Kidney (tissue), 14 donors: Measurements from ENCODE around the gene CDH13. TPM values are rescaled to one million over a fixed set of nuclear protein-coding genes. Genes with fewer than 3 reads are reported as not detected.

Source experiments
- DNase-seq, 5 donors: peaks; one replicate each; pipeline ENCODE4 v3.0.0-alpha.2; 2013 to 2020
- FAIRE-seq: peaks from 2 replicates; lab custom pipeline; 2012; peaks lifted over from hg19 to GRCh38; lab: Jason Lieb, UNC
- H3K27ac ChIP-seq, 2 donors: one replicate each; pipeline ENCODE4 v1.7.0; 2013; ENCODE audit warnings: low read depth in 2 of 2, low read length in 2 of 2, inconsistent platforms in 1 of 2
- H3K27me3 ChIP-seq: one replicate; pipeline ENCODE4 v1.7.1; 2013; ENCODE audit warnings: low read length, inconsistent platforms; ENCODE audit not compliant: control insufficient read depth, insufficient read depth
- H3K36me3 ChIP-seq, 3 donors: one replicate each; pipeline versions ENCODE4 v1.7.0 to v1.7.1; 2013; ENCODE audit warnings: low read length in 3 of 3, control low read depth in 1 of 3, inconsistent platforms in 1 of 3; ENCODE audit not compliant: insufficient read depth in 3 of 3, control insufficient read depth in 2 of 3
- H3K4me1 ChIP-seq, 3 donors: one replicate each; pipeline versions ENCODE4 v1.7.0 to v1.7.1; 2013; ENCODE audit warnings: low read length in 3 of 3, inconsistent platforms in 1 of 3, low read depth in 1 of 3; ENCODE audit not compliant: control insufficient read depth in 2 of 3, insufficient read depth in 2 of 3
- H3K4me3 ChIP-seq, 3 donors: one replicate each; pipeline versions ENCODE4 v1.7.0 to v1.8.1; 2013; ENCODE audit warnings: low read length in 3 of 3, control low read depth in 1 of 3, inconsistent platforms in 1 of 3
- H3K9ac ChIP-seq, 3 donors: one replicate each; pipeline versions ENCODE4 v1.7.0 to v1.7.1; 2013; ENCODE audit warnings: low read length in 3 of 3, control low read depth in 1 of 3, inconsistent platforms in 1 of 3
- H3K9me3 ChIP-seq, 3 donors: one replicate each; pipeline versions ENCODE4 v1.7.0 to v1.7.1; 2013; ENCODE audit warnings: low read length in 3 of 3, control low read depth in 1 of 3, inconsistent platforms in 1 of 3; ENCODE audit not compliant: control insufficient read depth in 2 of 3, insufficient read depth in 1 of 3
- intact Hi-C: fragments of 100-400 bp; cut with DNase I; formaldehyde crosslinking; loops from one replicate; pipeline ENCODE4 v1.11.1; 2022
- polyA plus RNA-seq: library from polyadenylated mRNA; stranded (reverse); fragments of 350-450 nt; fragmentation: Illumina TruSeq; extraction: RNeasy Lipid Tissue Mini Kit (QIAGEN cat#74804); gene quantifications from one replicate; pipeline ENCODE4 v1.2.3, GENCODE V29; 2014; ENCODE audit warnings: low read depth, low replicate concordance; ENCODE audit not compliant: insufficient read depth
- total RNA-seq: library from RNA; stranded (reverse); fragmentation: NEBNext Ultra II Directional; extraction: Animal tissue kit (Norgen Biotek cat#: 25700); gene quantifications from one replicate; pipeline ENCODE4 v1.2.1, GENCODE V29; 2021
- TF ChIP-seq, protein P1 (sequence below): IDR thresholded peaks from 3 replicates; pipeline ENCODE4 v1.5.1; 2012; ENCODE audit warnings: mild to moderate bottlenecking, moderate library complexity, borderline replicate concordance; ENCODE audit not compliant: insufficient read depth; ENCODE audit errors: extremely low read depth
- donor health status: control.
- donor health status: control.
- donor health status: control.
- donor health status: control.
- donor health status: control.
- donor health status: DM: yes; HTN: yes; CAD: no.
- donor health status: Normal renal cell carcinoma (clear cell type).

The CDH13 gene
- total and polyA plus RNA-seq, 2 donors from 2014 or later = 4.8 to 13.8 TPM

DNA sequence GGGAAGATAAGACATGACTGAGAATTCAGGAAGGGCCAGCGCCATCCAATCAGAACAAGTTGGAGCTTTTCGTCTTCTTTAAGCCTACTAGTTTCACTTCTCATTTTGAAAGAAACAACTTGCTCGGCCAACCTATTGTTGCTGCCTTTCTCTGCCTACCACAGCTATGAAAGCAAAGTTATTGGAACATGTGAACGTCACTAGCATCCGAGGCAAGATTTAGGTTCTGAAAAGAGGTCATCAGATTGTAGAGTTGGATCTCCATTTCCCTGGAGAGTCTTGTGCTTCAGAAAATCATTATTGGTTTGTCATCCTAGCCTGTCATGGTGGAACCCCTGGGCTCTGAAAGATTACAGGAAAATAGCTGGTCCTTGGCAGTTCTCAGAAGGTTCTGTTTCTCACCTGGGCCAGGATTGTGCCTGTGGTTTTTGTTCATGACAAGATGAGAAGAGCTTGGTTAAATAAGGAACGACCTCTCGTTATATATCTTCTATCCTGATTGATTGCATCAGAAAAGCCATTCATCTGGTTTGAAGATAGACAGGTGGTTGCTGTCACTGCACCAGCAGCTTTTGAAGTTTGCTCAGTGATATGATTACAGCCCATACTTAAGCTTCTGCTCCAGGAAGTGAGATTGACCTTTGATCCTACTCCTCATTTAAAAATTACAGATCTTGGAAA is 25.3 kb downstream of the CDH13 start:
- Histone ChIP-seq H3K27ac (no peak overlapping the region), H3K9me3 (no peaks in the 10 kb centered on the region), H3K27me3 (no peaks in the 10 kb centered on the region), H3K9ac (no peak overlapping the region), H3K4me1 (peaks cover 0 to 2% (median 0%) of the 10 kb centered on the region in 3 donors), H3K4me3 (no peak overlapping the region), H3K36me3 (no peaks in the 10 kb centered on the region)
- no peak for FAIRE-seq
- DNase-seq = no peak
- TF ChIP-seq, protein P1, sequence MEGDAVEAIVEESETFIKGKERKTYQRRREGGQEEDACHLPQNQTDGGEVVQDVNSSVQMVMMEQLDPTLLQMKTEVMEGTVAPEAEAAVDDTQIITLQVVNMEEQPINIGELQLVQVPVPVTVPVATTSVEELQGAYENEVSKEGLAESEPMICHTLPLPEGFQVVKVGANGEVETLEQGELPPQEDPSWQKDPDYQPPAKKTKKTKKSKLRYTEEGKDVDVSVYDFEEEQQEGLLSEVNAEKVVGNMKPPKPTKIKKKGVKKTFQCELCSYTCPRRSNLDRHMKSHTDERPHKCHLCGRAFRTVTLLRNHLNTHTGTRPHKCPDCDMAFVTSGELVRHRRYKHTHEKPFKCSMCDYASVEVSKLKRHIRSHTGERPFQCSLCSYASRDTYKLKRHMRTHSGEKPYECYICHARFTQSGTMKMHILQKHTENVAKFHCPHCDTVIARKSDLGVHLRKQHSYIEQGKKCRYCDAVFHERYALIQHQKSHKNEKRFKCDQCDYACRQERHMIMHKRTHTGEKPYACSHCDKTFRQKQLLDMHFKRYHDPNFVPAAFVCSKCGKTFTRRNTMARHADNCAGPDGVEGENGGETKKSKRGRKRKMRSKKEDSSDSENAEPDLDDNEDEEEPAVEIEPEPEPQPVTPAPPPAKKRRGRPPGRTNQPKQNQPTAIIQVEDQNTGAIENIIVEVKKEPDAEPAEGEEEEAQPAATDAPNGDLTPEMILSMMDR = no peak
- intact Hi-C loops = no loop called here

DNA sequence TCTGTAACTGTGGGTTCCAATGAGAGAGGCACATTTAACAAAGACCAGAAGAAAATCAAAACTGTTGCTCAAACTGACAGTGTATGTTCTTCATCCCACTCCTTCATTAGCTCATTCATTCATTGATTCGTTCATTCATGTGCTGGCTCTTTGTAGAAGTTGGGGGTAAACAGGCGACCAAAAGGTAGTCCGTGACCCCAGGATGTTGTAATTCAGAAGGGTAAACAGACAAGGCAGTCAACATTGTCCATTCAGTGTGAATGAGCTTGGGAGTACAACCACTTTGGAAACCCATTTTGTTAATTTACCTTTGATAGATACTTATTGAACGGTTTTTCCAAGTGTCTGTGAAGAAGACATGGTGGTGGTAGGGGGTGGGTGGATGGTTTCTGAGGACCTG is 26.1 kb downstream of the CDH13 start:
- Histone ChIP-seq H3K36me3 (no peaks in the 10 kb centered on the region), H3K4me1 (peaks cover 0 to 2% (median 0%) of the 10 kb centered on the region in 3 donors), H3K27ac (no peak overlapping the region), H3K27me3 (no peaks in the 10 kb centered on the region), H3K9ac (no peak overlapping the region), H3K4me3 (no peak overlapping the region), H3K9me3 (no peaks in the 10 kb centered on the region)
- DNase-seq (no peak), FAIRE-seq (no peak)
- intact Hi-C loops = no loop called here
- TF ChIP-seq, protein P1 = no peak

DNA sequence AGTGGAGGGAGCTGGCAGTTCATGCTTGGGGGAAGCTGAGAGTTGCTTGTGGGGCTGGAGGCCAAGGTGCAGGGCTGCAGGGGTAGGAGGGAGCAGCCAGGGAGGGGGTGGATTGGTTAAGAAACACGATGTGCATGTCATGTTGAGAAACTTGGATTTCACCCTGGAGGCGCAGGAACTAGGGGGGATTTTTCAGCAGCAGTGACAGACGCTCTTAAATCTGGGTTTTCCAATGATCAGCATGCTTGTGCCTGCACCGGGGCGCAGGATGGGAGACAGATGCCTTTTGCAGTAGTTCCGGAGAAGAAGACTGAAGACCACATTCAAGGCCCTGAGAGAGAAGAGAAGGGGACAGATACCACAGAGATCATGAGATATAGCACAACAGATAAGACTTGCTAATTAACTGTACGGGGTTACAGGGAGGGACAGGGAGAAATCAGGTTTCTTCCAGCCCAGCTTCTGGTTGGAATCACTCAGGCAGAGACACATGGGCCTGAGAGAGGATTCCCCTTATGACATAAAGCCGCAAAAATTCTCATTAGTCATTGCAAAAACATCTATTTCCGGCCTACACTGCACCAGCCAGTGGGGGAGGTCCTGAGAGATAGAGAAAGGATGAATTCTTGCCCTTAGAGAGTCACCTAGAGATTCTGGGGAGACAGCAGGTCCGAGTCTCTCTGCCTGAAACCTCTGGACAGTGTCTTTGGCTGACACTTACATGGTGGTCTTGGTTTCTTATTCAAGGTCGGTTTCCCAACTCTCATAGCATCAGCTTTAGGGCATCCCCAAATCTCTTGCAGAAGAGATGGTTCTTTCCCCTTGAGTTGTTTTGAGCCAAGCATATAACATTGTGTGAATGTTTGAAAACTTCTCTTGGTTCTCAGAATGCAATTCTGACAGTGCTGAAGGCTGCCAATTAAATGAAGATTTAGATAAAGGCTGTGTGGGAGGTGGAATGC is 27.1 kb downstream of the CDH13 start:
- Histone ChIP-seq H3K4me1 (peaks cover 0 to 2% (median 0%) of the 10 kb centered on the region in 3 donors), H3K9me3 (no peaks in the 10 kb centered on the region), H3K27me3 (no peaks in the 10 kb centered on the region), H3K9ac (no peak overlapping the region), H3K4me3 (no peak overlapping the region), H3K27ac (peak overlapping the region in 1 of 2 donors; percentile 42), H3K36me3 (no peaks in the 10 kb centered on the region)
- DNase-seq (peak in 2 of 5 donors; percentile 54 to 69), FAIRE-seq (no peak)
- intact Hi-C loops = no loop called here
- TF ChIP-seq, protein P1 = no peak
